ENCODE data around the gene RTRAF. TPM values are rescaled to one million over a fixed set of nuclear protein-coding genes. Genes with fewer than 3 reads are reported as not detected.

RTRAF gene
- total and polyA plus RNA-seq, 12 donors: 178 to 276 (median 214) TPM

GRCh38 chr14:52023518-52023917, 34.2 kb downstream of the RTRAF start:
- peak in 7 of 8 donors; percentile 29 to 62 (median 53) for ATAC-seq
- H3K9me3 ChIP-seq: peaks cover 0 to 4% (median 0%) of the 10 kb centered on the region in 11 donors
- peak in 1 of 2 donors; percentile 69 for DNase-seq
- H3K27me3 ChIP-seq: no peaks in the 10 kb centered on the region
- H3K36me3 ChIP-seq: peaks cover 0 to 50% (median 30%) of the 10 kb centered on the region in 9 donors
- no peak overlapping the region for H3K4me3 ChIP-seq
- 14 to 21% methylated on average over 1 of the region's 1 CpG for WGBS, 2 donors
- H3K4me1 ChIP-seq: peaks cover 16 to 94% (median 85%) of the 10 kb centered on the region in 9 donors
- TF ChIP-seq, protein P1, sequence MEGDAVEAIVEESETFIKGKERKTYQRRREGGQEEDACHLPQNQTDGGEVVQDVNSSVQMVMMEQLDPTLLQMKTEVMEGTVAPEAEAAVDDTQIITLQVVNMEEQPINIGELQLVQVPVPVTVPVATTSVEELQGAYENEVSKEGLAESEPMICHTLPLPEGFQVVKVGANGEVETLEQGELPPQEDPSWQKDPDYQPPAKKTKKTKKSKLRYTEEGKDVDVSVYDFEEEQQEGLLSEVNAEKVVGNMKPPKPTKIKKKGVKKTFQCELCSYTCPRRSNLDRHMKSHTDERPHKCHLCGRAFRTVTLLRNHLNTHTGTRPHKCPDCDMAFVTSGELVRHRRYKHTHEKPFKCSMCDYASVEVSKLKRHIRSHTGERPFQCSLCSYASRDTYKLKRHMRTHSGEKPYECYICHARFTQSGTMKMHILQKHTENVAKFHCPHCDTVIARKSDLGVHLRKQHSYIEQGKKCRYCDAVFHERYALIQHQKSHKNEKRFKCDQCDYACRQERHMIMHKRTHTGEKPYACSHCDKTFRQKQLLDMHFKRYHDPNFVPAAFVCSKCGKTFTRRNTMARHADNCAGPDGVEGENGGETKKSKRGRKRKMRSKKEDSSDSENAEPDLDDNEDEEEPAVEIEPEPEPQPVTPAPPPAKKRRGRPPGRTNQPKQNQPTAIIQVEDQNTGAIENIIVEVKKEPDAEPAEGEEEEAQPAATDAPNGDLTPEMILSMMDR (IDR thresholded peaks at IDR 0.05): no peak
- H3K27ac ChIP-seq: peak overlapping the region in 9 of 10 donors; percentile 9 to 75 (median 71)
- intact Hi-C loops (cut with DNase I): loop anchor here in 1 of 10 donors (5.0 kb wide), 1 partner anchor 44 kb away; the partner anchor contains the start of gene NID2

DNA sequence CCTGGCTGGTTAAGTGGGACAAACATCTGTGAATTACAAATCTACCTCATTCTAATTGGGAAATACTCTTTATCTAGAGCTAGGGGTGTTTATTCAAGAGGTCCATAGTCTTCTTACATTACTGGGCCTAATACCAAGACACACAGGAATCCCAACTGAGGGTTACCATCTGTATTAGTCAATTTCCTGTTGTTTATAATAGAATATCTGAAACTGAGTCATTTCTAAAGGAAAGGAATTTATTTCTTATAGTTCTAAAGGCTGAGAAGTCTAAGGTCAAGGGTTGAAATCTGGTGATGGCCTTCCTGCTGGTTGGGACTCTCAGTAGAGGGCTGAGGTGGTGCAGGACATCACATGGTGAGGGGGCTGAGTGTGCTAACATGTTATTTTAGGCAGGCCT, 36.0 kb downstream of the RTRAF start:
- Histone ChIP-seq H3K4me1 (peaks cover 16 to 86% (median 82%) of the 10 kb centered on the region in 9 donors), H3K4me3 (no peak overlapping the region), H3K36me3 (peaks cover 0 to 43% (median 18%) of the 10 kb centered on the region in 9 donors), H3K9me3 (peaks cover 0 to 4% (median 0%) of the 10 kb centered on the region in 11 donors), H3K27ac (peak overlapping the region in 9 of 10 donors; percentile 25 to 75 (median 71)), H3K27me3 (no peaks in the 10 kb centered on the region)
- DNase-seq (no peak), ATAC-seq (peak; percentile 15 to 66 (median 48))
- intact Hi-C loops (cut with DNase I): no loop called here
- TF ChIP-seq, protein P1 (IDR thresholded peaks at IDR 0.05): no peak

GRCh38 chr14:52026017-52026660, 36.8 kb downstream of the RTRAF start:
- ATAC-seq (peak in 6 of 8 donors; percentile 8 to 36 (median 24)), DNase-seq (no peak)
- Histone ChIP-seq H3K36me3 (peaks cover 0 to 43% (median 18%) of the 10 kb centered on the region in 9 donors), H3K27ac (peak overlapping the region in 9 of 10 donors; percentile 25 to 75 (median 66)), H3K9me3 (peaks cover 0 to 4% (median 0%) of the 10 kb centered on the region in 11 donors), H3K4me1 (peaks cover 15 to 84% (median 77%) of the 10 kb centered on the region in 9 donors), H3K27me3 (no peaks in the 10 kb centered on the region), H3K4me3 (no peak overlapping the region)
- intact Hi-C loops (cut with DNase I): no loop called here
- TF ChIP-seq, protein P1 (IDR thresholded peaks at IDR 0.05): no peak
- 70 to 77% methylated on average over 8 of the region's 8 CpGs for WGBS, 2 donors

- peaks cover 0 to 4% (median 0%) of the 10 kb centered on the region in 11 donors for H3K9me3 ChIP-seq
- 54 to 69% methylated on average over 10 of the region's 10 CpGs for WGBS, 2 donors
- intact Hi-C loops (cut with DNase I): no loop called here
- peaks cover 9 to 84% (median 75%) of the 10 kb centered on the region in 9 donors for H3K4me1 ChIP-seq
- TF ChIP-seq, protein P1 (IDR thresholded peaks at IDR 0.05): no peak
- peaks cover 0 to 43% (median 18%) of the 10 kb centered on the region in 9 donors for H3K36me3 ChIP-seq
- ATAC-seq (peak in 2 of 8 donors; percentile 21 to 35), DNase-seq (no peak)
- H3K4me3 ChIP-seq: no peak overlapping the region
- H3K27ac ChIP-seq: peak overlapping the region in 7 of 10 donors; percentile 25 to 75 (median 66)
- H3K27me3 ChIP-seq: no peaks in the 10 kb centered on the region
Observed at GRCh38 chr14:52026901-52027300, 37.6 kb downstream of the RTRAF start.

All from heart right ventricle (tissue), 16 donors.